ENCODE measurements around the gene SLC23A3.

SLC23A3 gene

DNA sequence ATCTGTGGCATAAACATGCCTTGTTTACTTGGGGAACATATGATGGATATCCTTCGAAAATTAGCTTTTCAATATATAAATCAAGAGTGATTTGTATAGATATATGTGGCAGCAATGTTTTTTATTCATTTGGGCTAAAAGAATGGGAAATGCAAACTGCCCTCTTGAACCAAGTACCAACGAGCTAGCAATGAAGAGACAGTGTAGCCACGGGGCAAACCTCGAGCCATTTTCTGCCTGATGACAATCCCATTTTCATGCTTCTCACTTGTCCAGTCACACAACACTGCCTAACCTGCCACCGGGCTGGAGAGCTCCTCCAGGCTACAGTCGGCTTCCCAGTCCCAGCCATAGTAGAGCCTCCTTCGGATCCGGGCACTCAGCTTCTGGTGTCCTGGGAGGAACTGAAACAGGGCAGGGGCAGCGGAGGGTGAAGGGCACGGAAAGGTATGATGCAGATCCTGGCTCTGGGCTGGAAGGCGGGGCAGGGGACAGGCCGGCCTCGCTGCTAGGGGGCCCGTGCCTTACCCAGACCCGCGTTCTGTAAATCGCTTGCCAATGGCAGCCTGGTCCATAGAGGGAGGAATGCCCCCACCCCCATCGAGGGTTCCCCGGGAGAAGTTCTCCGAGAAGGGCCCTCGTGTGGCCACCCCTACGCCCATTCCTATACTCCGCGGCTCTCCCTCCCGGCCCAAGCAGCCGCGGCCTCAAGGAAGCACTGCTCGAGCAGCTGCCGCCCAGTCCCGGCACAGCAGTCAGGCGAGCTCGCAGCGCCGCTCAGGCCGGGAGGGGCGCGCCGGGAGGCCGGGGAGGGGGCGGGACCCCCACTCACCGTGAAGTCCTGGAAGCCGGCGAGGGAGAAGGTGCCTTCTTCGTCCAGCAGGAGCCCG lies 6.3 kb upstream of the SLC23A3 start:
- peak; percentile 20 for DNase-seq

DNA sequence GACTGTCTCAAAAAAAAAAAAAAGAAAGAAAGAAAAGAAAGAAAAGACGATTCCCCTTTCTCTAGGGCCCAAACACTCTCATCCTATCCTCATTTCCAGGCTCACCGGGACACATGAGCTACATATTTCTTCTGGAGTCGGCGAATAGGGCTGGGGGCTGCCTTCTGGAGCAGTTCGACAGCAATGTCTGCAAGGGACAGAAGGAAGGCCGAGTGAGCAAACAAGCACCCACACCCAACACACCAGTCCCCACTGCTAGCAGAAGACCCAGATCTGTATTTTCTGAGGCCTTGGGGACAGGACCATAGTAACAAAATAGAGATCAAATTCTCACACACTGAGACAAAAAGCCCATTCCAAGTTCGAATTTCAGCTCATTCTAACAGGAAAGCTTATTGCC lies 5.7 kb upstream of the SLC23A3 start:
- DNase-seq = no peak

DNA sequence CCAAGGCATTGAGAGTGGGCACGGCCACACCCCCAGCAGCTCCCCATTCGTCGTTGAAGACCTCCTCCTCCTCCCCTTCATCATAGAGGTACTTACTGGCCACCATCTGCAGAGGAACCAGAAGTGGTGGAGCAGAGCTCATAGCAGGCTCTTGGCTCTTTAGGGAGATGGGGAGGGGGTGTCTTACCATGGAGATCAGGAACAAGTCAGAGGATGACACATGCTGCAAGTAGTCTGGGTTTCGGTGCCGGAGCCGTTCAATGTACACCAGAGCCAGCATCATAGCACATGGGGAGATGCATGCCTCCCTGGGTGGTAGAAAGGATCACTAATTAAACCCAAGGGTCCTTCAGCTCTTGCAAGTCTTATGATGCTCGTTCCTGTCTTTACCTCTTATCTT lies 5.0 kb upstream of the SLC23A3 start:
- no peak for DNase-seq

DNA sequence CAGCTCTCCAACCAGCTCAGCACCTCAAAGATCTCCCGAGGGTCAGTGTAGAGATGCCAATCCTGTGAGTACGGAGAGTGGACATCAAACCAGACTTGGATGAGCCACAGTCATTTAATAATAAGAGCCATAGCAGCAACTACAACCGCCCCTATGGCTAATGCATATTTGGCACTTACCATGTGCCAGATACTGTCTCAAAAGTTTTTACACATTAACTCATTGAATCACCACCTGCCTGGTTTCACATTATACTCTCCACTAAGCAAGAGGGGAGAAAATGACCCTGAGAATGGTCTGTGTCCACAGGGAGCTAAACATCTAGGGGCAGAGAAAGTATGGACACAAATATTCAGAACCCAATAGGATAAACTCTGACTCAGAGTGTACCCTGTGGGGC lies 4.3 kb upstream of the SLC23A3 start:
- no peak for DNase-seq

DNA sequence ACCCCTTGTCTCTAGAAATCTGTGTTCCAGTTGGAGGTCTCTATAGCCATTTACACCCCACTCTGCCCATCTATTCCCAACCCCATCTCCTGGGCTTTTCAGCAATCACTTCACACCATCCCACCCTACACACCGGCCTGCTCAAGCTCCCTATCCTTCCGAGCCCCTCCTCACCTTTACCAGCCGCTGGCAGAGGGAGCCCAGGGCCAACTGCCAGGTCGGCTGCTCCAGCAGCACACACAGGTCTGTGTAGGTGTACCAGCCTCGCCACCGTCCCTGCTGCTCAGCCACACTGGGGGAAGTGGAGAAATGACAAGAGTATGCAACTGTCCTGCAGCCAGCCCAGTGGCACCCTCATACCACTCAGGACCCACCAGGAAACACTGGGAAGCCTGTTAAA lies 3.3 kb upstream of the SLC23A3 start:
- DNase-seq = no peak

DNA sequence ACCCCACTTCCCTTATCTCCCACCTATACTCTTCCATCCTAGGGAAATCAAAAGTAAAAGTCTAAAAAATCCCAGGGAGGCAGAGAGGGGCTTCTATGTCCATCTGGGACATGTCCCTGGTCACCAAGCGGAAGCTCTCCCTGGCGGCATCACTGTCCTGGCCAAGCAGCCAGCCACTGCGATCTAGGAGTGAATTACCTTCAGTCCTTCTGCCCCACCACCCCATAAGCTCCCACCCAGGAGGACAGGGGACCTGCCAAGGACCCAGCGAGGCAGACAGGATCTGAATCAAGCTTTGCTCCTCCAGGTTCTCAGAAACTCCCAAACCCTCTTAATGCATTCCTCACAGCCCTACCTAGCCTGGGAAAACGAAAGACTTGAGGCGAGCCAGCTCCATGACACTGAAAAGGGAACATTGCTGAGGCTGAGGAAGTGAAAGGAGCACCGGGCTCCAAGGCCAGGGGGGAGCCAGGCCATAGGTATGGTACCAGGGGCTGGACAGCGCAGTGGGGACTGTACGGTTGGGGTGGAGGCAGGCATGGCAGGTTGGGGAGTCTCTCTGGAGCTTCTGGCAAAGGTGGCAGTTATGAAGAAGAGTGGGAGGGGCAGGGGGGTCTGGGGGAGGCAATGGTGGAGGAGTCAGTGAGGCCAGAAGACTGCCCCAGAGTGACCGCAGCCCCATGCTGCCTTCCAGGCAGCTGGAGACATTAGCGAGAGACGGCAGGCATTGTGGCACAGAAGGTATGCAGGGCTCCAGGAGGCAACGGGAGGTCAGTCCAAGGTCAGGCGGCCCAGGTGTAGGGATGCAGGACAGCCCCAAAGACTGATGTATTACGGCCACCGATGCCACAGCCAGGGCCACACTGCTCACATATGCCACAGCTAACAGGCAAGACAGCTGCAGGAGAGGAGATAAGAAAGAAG lies 2.7 kb upstream of the SLC23A3 start:
- no peak for DNase-seq

DNA sequence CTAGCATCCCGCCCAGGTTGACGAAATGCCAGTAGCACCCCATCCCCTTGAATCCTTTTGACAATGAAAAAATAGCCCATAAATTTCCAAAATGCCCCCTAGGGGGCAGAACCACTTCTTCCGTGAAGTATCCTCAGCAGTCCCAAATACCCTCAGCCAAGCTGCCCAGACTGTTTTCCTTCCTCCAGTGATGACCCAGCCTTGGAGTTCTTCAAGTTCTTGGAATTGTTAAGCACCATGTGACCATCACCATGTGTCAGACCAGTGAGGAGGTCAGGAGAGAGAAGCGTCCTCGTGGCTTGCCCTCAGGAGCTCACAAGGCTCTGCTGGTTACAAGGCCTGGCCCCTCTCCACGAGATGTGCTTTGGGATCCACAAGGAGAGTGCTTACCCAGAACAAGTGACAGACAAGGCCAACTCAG lies 1.4 kb upstream of the SLC23A3 start:
- DNase-seq = peak; percentile 77

DNA sequence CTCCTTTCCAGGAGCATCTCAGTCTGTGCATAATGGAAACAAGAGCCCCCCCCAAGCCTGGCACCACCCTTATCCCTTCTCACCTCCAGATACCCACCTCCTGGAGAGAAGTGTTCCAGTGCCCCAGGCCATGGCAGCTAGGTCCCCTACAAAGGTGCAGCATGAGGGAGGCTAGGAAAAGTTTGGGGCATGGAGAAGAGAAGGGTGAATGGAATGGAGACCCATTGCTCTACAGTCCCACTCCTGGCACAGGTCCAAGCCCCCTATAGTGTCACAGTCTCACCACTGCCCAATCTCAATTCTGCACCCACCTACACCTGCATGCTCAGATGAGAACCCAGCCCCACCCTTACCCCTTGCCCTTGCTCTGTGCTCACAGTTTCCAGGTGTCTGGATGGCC lies 897 bp downstream of the SLC23A3 start:
- DNase-seq = no peak

DNA sequence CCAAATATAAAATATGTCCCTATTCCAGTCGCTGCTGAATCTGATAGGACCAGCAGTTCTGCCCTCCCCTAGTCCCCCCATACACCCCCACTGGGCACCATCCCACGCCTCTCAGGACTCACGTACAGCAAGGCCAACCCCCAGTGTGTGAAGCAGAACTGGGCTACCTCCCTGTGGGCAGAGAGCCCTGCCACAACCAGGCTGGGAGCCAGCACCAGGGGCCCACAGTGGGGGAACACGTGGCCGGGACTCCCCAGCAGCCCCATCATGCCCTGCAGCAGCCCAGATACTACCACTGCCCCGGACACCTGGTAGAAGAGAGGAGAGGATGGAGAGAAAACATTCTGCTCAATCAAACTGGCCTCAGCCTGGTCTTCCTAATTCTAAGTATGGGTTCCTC lies 1.3 kb downstream of the SLC23A3 start:
- DNase-seq = no peak

DNA sequence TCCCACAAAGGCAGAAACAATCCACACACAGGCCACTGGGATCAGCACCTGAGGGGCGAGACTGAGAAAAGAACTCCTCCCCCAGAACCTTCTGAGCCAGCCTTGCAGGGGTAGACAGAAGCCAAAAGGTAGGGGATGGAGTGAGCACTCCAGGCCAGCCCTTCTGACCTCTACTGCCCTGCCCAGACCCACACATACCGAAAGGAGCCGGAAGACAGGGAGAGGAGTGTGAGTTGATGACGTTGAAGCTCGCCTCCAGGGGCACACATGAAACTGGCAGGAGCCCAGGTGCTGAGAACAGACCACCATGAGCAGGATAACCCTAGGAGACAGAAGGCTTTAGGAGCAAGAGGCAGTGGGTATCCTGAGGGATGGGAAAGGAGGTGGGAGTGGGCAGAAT lies 1.8 kb downstream of the SLC23A3 start:
- DNase-seq = no peak

DNA sequence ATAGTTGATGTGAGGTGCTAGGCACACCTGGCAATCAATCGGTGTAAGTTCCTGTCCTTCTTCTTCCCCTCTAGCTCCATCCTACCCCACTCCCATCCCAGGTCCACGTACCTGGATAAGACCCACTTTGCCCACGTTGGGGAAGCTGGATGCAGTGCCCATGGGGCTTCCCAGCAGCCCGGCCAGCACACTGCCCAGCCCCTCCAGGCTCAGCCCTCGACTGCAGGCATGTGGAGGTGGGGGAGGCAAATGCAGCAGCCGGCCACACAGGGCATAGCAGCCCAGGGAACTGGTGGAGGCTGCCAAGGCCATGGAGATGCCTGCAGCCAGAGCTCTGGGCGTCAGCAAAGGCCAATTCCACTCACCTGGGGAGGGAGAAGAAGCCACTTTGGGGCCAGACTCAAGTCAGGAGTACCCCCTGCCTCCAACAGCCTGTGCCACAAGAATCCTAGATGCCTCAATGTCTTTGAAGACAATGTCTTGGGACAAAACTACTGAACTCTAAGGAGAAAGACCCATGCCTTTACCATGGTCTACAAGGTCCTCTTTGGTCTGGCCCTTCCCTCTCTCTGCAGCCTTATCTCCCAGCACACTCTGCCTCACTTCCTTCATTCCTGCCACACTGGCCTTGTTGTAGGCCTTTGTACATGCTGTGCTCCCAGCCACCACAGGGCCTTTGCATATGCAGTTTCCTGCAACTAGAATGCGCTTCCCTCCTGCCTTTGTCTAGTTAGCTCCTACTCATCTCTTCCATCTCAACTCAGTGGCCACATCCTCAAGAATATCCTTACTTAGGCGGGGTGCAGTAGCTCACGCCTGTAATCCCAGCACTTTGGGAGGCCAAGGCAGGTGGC lies 4.5 kb downstream of the SLC23A3 start:
- DNase-seq = no peak

DNA sequence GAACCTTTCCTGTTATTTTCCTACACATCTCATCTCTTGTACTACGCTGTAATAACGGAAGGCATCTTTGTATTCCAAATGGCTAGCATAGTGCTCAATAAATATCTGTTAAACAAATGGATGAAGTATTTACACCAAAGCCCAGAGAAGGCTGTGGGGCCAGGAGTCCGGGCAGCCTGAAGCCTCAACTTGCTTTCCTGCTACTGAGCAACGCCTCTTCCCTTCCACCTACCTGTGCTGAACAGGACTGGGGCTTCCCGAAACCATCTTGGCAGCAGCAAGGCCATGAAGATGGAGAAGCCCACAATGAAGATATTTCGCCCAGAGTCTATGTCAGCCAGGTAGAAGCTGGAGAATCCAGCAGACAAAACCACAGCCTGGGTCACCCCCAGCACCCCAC lies 6.7 kb downstream of the SLC23A3 start:
- no peak for DNase-seq

DNA sequence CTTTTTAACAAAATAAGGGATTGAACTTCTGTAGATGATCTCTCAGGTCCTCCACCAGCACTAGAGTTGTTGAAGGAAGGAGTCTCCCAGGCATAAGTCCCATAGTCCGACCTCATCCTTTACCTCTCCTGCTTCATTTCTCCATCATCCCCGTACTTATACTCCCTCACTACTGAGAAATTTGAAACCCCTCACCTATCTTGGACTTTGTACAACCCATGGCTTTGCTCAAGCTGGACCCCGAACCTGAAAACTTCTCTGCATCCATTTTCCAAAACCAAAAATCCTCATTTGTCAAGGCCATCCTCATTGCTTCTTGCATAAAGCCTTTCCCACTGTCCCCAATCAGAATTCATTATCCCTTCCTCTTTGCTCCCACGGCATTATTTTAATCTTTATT lies 8.7 kb downstream of the SLC23A3 start:
- no peak for DNase-seq

DNA sequence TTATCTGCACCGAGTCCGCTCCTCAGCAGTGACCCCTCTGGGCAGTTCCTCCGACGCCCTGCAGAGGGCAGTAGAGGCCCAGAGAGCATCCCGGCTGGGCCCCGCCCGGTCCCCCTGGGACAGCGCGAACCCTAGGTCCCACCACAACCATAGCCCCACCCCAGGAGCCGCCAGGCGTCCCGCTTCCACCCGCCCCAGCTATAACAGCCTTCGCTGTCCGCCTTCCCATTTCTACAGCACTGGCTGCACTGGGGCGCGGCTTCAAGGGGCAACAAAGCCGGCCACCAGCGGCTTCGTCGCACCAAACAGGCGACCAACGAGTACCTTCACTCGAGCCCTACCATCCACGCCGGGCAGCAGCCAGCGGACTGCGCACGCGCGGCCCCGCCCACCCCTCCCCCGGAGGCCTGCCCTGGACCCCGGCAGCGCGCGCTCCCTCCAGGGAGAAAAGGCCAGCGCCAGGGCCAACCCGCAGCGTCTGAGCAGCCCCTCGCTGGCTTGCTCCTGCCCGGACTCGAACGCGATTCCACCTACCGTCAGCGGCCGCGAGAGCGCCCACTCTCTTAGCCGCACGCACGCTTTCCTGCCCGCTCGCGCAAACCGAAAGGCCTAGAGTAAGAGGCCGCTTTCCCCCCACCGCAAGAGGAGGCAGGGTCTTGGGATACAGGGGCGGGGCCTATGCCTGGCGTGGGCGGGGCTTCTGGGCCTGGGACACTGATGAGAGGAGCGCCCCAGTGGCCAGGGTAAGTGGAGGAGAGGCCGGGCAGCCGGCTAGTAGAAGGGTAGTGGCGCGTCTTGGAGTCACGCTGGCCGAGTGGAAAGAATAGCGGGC lies 9.4 kb downstream of the SLC23A3 start, which contains the start of gene NHEJ1:
Gene NHEJ1 (minus strand): TSS at position 630 of the 832 bp plus-strand sequence. CDS start 2,453 bp downstream, outside the sequence.
- peak; percentile 94 for DNase-seq

DNA sequence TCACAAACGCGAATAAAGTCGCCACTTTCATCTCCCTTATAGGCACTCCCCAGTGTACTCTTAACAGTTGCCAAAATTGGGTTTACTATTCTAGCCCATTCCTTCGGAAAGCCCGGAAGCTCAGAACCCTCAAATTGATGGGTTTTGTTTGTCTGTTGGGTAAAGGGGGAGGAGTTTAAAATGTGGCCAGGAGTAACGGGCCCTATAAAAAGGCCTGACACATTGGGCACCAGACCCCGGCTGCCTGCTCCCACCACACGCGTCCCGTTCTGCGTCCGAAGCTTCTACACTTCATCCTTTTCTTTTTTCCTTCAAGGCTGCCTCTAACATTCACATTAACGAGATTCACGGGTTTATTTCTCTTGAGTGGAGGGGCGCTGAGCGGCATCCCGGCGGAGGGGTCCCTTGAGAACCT lies 10.1 kb downstream of the SLC23A3 start:
- DNase-seq = no peak

DNA sequence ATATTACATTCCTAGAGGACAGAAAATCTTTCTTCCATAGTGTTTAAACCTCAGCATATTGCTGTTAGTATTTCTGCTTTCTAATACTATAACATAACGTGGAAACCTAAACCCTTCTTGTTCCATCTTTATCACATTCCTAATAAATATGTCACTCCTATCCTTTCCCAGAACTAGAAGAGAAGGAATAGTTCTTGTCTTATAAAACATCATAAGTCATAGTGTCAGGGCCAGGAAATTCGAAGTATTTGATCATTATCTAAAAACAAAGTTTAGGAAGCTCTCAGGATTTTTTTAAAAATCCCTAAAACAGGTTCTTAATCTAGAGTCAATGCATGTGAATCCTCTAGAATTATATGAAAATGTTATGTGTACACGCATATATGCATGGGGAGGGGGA lies 11.2 kb downstream of the SLC23A3 start:
- peak; percentile 58 for DNase-seq

DNA sequence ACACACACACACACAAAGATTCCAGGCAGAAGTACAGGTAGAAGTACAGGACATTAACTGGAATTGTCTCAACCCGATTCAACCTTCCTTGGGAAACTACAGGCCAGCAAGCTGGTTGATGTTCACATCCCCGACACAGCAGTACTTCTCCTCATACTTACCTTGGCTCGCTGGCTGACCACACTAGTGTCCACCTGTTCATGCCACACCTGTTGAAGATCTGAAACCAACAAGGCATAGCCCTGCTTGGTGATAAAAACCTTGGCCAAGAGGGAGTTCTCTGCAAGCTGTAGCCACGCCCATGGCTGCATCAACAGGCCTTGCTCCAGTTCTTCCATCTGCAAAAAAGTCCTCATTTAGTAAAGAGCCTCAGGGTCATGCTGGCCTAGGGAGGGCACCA lies 11.8 kb downstream of the SLC23A3 start:
- DNase-seq = no peak

DNA sequence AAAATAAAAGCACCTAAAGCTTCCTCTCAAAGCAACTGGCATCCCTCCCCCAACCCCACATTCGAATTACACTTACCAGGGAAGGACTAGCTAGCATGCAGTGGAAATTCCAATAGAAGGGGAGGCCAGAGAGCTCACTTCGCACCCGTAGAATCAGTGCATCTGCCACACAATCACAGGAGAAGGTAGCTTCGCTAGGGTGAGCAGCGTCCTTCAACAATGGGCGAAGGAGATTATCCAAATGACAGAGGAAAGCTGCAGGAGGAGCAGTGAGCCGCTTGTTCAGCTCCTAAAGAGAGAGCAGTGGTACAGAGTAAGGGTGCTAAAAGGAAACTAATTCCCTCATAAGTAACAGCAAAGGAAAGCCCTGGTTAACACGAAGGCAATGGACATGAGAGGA lies 12.4 kb downstream of the SLC23A3 start:
- no peak for DNase-seq

DNA sequence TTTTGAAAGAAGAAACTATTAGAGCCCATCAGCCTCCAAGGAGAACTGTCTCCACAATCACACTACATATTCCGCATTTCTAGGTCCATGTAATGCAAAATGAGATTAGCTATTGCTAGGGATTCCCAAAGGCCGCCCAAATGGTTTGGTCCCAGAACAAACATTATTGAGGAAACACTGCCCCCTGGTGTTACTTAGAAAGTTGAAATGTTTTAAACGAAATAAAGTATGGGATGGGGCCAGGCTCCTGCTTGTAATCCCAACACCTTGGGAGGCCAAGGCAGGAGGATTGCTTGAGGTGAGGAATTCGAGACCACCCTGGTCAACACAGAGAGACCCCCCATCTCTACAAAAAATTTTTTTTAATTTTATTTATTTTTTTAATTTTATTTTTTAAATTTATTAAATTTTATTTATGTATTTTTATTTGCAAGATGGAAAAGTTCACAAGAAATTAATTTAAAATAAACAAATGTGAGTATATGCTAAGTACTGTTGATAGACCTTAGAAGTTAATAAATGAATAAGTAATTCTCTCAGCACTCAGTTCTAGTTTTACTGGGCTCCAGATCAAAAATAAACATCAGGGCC lies 14.7 kb downstream of the SLC23A3 start:
- DNase-seq = peak; percentile 74

DNA sequence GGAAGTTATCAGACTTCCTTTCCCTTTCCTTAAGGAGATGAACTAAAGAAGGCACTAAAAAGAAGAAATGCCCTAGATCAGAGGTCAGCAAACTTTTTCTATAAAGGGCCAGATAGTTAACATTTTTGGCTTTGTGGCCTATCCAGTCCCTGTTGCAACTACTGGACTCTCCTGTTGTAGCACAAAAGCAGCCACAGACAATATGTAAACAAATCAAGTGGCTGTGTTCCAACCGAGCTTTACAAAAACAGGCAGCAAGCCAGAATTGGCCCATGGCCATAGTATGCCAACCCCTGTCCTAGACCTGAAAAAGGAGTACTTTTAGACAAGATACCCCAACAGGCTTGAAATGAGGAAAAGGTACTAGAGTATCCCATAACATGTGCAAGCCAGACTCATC lies 20.2 kb downstream of the SLC23A3 start:
- DNase-seq = no peak

DNA sequence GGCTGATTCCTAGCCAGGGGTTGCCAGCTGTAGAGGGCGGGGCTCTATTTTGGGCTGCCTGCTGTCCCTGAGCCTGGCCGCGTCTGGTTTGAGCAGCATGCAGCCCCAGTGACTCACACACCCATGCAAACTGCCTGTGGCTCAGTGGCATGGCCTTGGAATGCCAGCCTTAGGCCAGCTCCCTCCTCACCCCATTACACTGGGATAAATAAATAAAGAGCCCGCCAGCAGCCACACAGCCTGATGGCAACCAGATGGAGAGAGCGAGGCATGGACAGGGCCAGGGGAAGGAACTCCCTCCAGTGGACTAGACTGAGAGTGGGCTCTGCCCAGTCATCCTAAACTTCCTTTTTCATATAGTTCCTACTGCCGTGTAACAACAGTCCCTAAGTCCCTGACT lies 27.5 kb downstream of the SLC23A3 start:
- DNase-seq = peak; percentile 59
